Measurements from ENCODE around the gene TMEM174. TPM values are rescaled to one million over a fixed set of nuclear protein-coding genes. Genes with fewer than 3 reads are reported as not detected.
A peak's percentile ranks its signal among the peaks of the same experiment; 100 is the strongest.

TMEM174 gene
- total RNA-seq, 1 donor from 2014 or later = not detected

DNA sequence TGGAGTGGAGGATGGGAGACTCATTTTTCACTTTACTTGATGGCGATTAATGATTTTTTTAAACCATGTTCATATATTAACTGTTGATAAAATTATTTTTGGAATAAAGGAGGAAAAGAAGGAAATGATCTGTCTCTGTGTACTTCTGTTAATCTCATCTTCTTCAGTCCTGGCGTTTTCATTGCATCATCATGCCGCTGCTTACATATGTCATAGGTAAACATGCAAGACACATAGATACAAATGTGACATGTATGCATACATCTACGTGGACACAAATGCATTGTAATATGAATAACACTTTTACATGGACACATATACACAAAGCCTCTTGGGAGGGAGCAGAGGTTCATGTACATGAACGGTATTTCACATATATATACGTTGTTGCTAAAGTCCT is 10.0 kb downstream of the TMEM174 start:
- peaks cover 7% of the 10 kb centered on the region for H3K9me3 Mint-ChIP-seq (ENCODE audit: low read depth)
- H3K4me3 Mint-ChIP-seq (ENCODE audit: unreplicated experiment) = no peak overlapping the region
- no peak for DNase-seq (ENCODE audit: low spot score)
- H3K36me3 Mint-ChIP-seq (ENCODE audit: low read depth) = peaks cover 6% of the 10 kb centered on the region
- TF ChIP-seq, protein P1, sequence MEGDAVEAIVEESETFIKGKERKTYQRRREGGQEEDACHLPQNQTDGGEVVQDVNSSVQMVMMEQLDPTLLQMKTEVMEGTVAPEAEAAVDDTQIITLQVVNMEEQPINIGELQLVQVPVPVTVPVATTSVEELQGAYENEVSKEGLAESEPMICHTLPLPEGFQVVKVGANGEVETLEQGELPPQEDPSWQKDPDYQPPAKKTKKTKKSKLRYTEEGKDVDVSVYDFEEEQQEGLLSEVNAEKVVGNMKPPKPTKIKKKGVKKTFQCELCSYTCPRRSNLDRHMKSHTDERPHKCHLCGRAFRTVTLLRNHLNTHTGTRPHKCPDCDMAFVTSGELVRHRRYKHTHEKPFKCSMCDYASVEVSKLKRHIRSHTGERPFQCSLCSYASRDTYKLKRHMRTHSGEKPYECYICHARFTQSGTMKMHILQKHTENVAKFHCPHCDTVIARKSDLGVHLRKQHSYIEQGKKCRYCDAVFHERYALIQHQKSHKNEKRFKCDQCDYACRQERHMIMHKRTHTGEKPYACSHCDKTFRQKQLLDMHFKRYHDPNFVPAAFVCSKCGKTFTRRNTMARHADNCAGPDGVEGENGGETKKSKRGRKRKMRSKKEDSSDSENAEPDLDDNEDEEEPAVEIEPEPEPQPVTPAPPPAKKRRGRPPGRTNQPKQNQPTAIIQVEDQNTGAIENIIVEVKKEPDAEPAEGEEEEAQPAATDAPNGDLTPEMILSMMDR (IDR thresholded peaks at IDR 0.05) = no peak
- H3K4me1 Mint-ChIP-seq (ENCODE audit: low read depth) = peaks cover 7% of the 10 kb centered on the region
- H3K27ac Mint-ChIP-seq (ENCODE audit: unreplicated experiment) = no peak overlapping the region
- peaks cover 7% of the 10 kb centered on the region for H3K27me3 Mint-ChIP-seq (ENCODE audit: low read depth)

DNA sequence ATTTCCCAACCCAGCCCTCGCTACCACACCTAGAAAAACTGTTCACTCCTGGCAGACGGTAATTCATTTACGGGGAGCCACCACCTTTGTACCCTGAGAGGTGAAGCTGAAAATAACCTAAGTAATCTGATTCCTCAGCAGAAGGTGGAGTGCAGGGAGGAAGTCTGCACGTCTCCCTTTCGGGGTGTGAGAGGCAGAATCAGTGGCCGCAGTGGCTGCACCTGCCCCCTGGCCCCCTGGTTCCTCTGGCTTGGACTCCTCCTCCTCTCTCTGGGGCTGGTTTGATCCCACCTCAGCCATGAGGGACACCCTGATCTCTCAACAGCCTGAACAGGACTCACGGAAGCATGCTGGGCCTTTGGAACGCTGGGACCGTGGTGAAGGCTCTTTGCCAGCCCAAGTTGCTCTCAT is 10.5 kb downstream of the TMEM174 start:
- H3K4me1 Mint-ChIP-seq (ENCODE audit: low read depth) = peaks cover 8% of the 10 kb centered on the region
- peaks cover 7% of the 10 kb centered on the region for H3K9me3 Mint-ChIP-seq (ENCODE audit: low read depth)
- TF ChIP-seq, protein P1 (IDR thresholded peaks at IDR 0.05) = no peak
- peaks cover 7% of the 10 kb centered on the region for H3K27me3 Mint-ChIP-seq (ENCODE audit: low read depth)
- H3K27ac Mint-ChIP-seq (ENCODE audit: unreplicated experiment) = no peak overlapping the region
- H3K4me3 Mint-ChIP-seq (ENCODE audit: unreplicated experiment) = no peak overlapping the region
- H3K36me3 Mint-ChIP-seq (ENCODE audit: low read depth) = peaks cover 6% of the 10 kb centered on the region
- DNase-seq (ENCODE audit: low spot score) = no peak

DNA sequence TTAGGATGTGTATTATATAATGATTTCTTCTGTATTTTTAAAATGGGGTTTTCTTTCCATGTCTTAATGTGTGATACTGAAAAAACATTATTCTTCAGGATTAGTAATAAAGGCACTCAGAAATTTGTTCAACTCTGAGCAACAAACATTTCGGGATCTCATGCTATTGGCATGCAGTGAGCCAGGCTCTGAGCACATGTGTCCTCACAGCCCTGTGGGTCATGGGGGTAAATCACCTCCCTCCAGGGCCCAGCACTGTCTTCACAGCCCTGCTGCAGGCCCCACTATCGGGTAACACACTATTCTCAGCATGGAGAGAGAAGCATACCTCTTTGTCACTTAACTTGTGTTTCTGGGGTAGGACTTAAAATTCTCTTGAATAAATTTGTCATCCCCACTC is 14.0 kb downstream of the TMEM174 start:
- Mint-ChIP-seq H3K4me1 (ENCODE audit: low read depth) (peaks cover 32% of the 10 kb centered on the region), H3K36me3 (ENCODE audit: low read depth) (peaks cover 4% of the 10 kb centered on the region), H3K27ac (ENCODE audit: unreplicated experiment) (no peak overlapping the region), H3K27me3 (ENCODE audit: low read depth) (peaks cover 6% of the 10 kb centered on the region), H3K9me3 (ENCODE audit: low read depth) (peaks cover 7% of the 10 kb centered on the region), H3K4me3 (ENCODE audit: unreplicated experiment) (no peak overlapping the region)
- no peak for DNase-seq (ENCODE audit: low spot score)
- TF ChIP-seq, protein P1 (IDR thresholded peaks at IDR 0.05) = no peak

DNA sequence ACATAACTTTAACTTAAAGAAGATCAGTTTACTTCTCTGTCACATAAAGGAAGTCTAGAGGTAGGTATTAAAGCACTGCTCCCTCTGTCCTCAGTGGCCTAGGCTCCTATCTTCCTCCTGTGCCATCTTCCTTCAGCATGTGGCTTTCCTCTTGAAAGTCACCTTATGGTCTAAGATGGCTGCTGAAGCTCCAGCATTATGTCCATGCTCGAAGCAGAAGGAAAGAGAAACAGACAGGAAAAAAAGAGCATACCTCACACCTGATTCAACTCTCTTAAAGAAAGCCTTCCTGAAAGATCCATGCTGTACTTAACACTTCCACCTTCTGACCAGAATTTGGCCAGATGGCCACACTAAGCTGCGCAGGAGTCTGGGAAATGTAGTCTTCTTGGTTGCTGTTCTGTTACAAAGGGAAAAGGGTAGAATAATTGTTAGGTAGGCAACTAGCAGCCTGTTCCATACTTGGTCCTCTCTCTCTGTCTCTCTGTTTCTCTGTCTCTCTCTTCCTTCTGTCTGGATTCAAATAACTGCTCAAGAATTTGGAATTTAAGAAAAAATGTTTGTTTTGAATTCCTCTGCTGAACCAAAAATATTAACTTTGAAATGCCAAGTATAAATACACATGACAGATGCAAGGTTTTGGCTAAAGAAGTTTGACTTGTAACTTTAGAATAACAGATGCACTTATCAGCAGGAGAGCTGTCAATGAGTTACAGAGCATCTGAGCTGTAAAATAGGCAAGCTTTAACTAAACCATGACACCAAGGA is 16.0 kb downstream of the TMEM174 start:
- Mint-ChIP-seq H3K4me3 (ENCODE audit: unreplicated experiment) (no peak overlapping the region), H3K36me3 (ENCODE audit: low read depth) (peaks cover 4% of the 10 kb centered on the region), H3K27ac (ENCODE audit: unreplicated experiment) (peak overlapping the region; percentile 82), H3K9me3 (ENCODE audit: low read depth) (peaks cover 7% of the 10 kb centered on the region), H3K4me1 (ENCODE audit: low read depth) (peaks cover 32% of the 10 kb centered on the region), H3K27me3 (ENCODE audit: low read depth) (no peaks in the 10 kb centered on the region)
- no peak for DNase-seq (ENCODE audit: low spot score)
- TF ChIP-seq, protein P1 (IDR thresholded peaks at IDR 0.05) = no peak

DNA sequence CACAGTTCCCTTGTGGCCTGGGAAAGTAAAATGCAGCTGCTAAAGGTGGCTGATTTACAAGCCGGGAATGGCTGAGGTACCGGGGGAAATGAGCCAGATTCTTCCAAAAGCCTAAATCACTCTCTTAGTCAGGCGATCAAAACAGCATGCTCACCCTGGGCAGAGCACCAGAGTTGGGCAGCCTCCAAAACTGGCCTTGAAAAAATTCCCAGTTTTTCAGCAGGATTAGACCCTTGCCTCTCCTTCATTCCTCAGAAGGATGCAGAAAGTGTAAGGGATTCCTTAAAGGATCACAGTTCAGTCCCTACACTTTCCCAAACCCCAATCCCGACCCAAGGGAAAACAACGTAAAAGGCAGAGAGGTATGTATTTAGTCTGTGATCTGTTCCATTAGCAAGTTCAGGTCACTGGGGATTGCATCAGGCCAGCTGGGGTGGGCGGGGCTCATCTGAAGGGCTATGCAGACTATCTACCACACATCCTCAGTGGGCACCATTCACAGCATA is 16.9 kb downstream of the TMEM174 start:
- H3K9me3 Mint-ChIP-seq (ENCODE audit: low read depth) = peaks cover 3% of the 10 kb centered on the region
- TF ChIP-seq, protein P1 (IDR thresholded peaks at IDR 0.05) = no peak
- peaks cover 32% of the 10 kb centered on the region for H3K4me1 Mint-ChIP-seq (ENCODE audit: low read depth)
- peaks cover 3% of the 10 kb centered on the region for H3K27me3 Mint-ChIP-seq (ENCODE audit: low read depth)
- no peak for DNase-seq (ENCODE audit: low spot score)
- H3K27ac Mint-ChIP-seq (ENCODE audit: unreplicated experiment) = peak overlapping the region; percentile 82
- H3K36me3 Mint-ChIP-seq (ENCODE audit: low read depth) = no peaks in the 10 kb centered on the region
- H3K4me3 Mint-ChIP-seq (ENCODE audit: unreplicated experiment) = peak overlapping the region; percentile 4
